Measurements from ENCODE around the gene APAF1.

APAF1 gene

DNA sequence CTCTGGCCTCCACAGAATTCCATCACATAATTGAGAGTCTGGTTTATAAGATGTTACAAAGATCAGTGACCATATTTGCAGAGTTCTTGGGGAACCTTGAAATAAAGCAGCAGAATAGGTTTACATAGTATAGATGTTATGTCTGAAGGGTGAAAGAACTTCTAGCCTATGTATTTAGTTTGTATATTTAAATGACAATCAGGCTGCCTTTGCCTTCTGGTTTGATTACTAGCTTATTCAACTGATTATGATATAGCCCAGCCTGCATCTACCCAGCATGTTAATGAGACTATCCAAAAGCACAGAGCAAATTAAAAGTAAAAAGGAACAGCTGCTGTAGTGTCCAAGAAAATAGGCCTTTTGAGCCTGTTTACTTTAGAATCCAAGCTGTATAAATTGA is 85.3 kb downstream of the APAF1 start:
- TF ChIP-seq FOXM1 (IDR thresholded peaks at IDR 0.05; ENCODE audit: borderline replicate concordance, low read depth) (no peak), NFIC (IDR thresholded peaks at IDR 0.05) (no peak), TEAD4 (IDR thresholded peaks at IDR 0.05) (no peak), TAF1 (IDR thresholded peaks at IDR 0.05; ENCODE audit: low read depth) (no peak), EGR1 (IDR thresholded peaks at IDR 0.05) (no peak), CREB1 (IDR thresholded peaks at IDR 0.05; ENCODE audit: low read depth) (no peak), TCF12 (IDR thresholded peaks at IDR 0.05; ENCODE audit: low read depth) (no peak), EP300 (IDR thresholded peaks at IDR 0.05; ENCODE audit: borderline replicate concordance) (no peak), CEBPB (IDR thresholded peaks at IDR 0.05) (no peak), YY1 (IDR thresholded peaks at IDR 0.05; ENCODE audit: low read depth) (no peak), ZBTB7A (IDR thresholded peaks at IDR 0.05; ENCODE audit: low read depth) (no peak)
- TF ChIP-seq, protein P1, sequence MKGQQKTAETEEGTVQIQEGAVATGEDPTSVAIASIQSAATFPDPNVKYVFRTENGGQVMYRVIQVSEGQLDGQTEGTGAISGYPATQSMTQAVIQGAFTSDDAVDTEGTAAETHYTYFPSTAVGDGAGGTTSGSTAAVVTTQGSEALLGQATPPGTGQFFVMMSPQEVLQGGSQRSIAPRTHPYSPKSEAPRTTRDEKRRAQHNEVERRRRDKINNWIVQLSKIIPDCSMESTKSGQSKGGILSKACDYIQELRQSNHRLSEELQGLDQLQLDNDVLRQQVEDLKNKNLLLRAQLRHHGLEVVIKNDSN (IDR thresholded peaks at IDR 0.05): no peak
- TF ChIP-seq, protein P2, sequence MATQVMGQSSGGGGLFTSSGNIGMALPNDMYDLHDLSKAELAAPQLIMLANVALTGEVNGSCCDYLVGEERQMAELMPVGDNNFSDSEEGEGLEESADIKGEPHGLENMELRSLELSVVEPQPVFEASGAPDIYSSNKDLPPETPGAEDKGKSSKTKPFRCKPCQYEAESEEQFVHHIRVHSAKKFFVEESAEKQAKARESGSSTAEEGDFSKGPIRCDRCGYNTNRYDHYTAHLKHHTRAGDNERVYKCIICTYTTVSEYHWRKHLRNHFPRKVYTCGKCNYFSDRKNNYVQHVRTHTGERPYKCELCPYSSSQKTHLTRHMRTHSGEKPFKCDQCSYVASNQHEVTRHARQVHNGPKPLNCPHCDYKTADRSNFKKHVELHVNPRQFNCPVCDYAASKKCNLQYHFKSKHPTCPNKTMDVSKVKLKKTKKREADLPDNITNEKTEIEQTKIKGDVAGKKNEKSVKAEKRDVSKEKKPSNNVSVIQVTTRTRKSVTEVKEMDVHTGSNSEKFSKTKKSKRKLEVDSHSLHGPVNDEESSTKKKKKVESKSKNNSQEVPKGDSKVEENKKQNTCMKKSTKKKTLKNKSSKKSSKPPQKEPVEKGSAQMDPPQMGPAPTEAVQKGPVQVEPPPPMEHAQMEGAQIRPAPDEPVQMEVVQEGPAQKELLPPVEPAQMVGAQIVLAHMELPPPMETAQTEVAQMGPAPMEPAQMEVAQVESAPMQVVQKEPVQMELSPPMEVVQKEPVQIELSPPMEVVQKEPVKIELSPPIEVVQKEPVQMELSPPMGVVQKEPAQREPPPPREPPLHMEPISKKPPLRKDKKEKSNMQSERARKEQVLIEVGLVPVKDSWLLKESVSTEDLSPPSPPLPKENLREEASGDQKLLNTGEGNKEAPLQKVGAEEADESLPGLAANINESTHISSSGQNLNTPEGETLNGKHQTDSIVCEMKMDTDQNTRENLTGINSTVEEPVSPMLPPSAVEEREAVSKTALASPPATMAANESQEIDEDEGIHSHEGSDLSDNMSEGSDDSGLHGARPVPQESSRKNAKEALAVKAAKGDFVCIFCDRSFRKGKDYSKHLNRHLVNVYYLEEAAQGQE (IDR thresholded peaks at IDR 0.05; ENCODE audit: low read depth): no peak

DNA sequence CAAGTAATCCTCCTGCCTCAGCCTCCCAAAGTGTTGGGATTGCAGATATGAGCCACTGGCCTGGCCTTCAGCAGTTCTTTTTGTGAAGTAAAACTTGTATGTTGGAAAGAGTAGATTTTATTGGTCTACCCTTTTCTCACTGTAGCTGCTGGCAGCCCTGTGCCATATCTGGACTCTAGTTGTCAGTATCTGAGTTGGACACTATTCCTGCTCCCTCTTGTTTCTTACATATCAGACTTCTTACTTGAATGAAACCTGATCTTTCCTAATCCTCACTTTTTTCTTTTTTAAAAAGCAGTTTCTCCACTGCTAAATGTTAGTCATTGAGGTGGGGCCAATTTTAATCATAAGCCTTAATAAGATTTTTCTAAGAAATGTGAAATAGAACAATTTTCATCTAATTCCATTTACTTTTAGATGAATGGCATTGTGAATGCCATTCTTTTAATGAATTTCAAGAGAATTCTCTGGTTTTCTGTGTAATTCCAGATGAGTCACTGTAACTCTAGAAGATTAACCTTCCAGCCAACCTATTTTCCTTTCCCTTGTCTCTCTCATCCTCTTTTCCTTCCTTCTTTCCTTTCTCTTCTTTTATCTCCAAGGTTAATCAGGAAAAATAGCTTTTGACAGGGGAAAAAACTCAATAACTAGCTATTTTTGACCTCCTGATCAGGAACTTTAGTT is 88.7 kb downstream of the APAF1 start:
- TF ChIP-seq, protein P3, sequence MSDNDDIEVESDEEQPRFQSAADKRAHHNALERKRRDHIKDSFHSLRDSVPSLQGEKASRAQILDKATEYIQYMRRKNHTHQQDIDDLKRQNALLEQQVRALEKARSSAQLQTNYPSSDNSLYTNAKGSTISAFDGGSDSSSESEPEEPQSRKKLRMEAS (IDR thresholded peaks at IDR 0.05): no peak
- TF ChIP-seq FOXM1 (IDR thresholded peaks at IDR 0.05; ENCODE audit: borderline replicate concordance, low read depth): no peak

DNA sequence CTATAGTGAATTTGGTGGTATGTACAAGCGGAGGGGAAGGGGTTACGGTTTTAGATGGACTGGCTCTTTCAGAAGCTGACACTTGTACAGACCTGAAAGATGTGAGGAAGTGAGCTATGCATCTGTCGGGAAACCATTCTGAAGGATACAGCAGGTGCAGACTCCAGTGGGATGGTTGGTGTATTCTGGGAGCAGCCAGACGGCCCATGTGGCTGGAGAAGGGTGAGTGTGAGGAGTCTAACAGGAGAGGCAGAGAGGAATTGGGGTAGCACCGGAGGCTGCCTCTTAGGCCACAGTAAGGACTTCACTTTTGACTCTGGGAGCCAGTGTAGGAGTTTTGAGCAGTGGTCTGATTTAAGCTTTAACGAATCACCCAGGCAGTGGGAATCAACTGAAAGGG is 90.7 kb downstream of the APAF1 start:
- TF ChIP-seq NFIC (IDR thresholded peaks at IDR 0.05) (no peak), ZBTB7A (IDR thresholded peaks at IDR 0.05; ENCODE audit: low read depth) (no peak), CREB1 (IDR thresholded peaks at IDR 0.05; ENCODE audit: low read depth) (no peak), TCF12 (IDR thresholded peaks at IDR 0.05; ENCODE audit: low read depth) (no peak), CEBPB (IDR thresholded peaks at IDR 0.05) (no peak), YY1 (IDR thresholded peaks at IDR 0.05; ENCODE audit: low read depth) (no peak), TEAD4 (IDR thresholded peaks at IDR 0.05) (no peak), TAF1 (IDR thresholded peaks at IDR 0.05; ENCODE audit: low read depth) (no peak), RAD21 (IDR thresholded peaks at IDR 0.05; ENCODE audit: low read depth) (no peak), FOXM1 (IDR thresholded peaks at IDR 0.05; ENCODE audit: borderline replicate concordance, low read depth) (no peak), EP300 (IDR thresholded peaks at IDR 0.05; ENCODE audit: borderline replicate concordance) (no peak), EGR1 (IDR thresholded peaks at IDR 0.05) (no peak)
- TF ChIP-seq, protein P3 (IDR thresholded peaks at IDR 0.05): no peak
- TF ChIP-seq, protein P1 (IDR thresholded peaks at IDR 0.05): no peak
- TF ChIP-seq, protein P2 (IDR thresholded peaks at IDR 0.05; ENCODE audit: low read depth): no peak

DNA sequence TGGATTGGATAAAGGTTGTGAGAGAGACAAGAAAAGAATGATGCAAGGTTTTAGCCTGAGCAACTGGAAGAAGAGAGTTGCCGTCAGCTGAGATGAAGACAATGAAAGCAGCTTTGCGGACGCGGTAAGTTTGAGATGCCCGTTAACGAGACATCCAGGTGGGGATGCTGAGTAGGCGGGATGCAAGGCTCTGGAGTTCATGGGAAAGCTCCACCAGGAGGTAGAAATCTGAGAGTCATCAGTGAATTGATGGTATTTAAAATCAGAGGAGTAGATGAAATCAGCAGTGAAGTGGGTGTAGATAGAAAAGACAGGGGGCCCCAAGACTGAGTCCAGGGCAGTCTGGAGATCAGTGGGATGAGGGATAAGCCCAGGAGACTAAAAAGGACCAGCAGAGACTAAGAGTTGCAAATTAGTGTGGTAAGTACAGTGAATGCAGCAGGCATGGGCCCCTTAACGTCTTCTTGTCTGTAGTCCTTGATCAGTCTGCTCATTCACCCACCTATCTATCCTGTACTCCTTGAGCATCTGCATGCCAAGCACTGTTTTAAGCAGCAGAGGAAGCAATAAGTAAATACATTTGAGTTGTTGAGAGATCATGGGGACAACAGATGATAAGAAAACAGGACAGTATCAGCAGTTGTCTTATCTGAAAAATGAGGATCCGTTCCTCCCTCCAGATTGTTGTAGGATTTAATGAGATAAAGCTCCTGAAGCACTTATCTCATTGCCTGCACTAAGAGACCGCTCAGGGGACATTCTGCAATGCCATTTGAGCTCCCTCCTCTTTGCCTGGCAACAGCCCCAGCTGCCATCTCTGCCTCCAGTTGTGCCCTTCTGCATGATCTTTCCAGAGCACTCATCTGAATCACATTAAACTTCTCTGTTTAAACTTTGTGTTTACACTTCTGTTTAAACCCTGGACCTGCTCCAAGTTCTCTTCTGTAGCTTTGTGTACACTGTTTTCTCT is 91.5 kb downstream of the APAF1 start:
- no peak for TF ChIP-seq RAD21 (IDR thresholded peaks at IDR 0.05; ENCODE audit: low read depth)
- no peak for TF ChIP-seq TEAD4 (IDR thresholded peaks at IDR 0.05)
- TF ChIP-seq, protein P1 (IDR thresholded peaks at IDR 0.05): no peak
- TF ChIP-seq, protein P3 (IDR thresholded peaks at IDR 0.05): no peak
- no peak for TF ChIP-seq TAF1 (IDR thresholded peaks at IDR 0.05; ENCODE audit: low read depth)
- TF ChIP-seq YY1 (IDR thresholded peaks at IDR 0.05; ENCODE audit: low read depth): no peak
- TF ChIP-seq CEBPB (IDR thresholded peaks at IDR 0.05): no peak
- no peak for TF ChIP-seq ZBTB7A (IDR thresholded peaks at IDR 0.05; ENCODE audit: low read depth)
- no peak for TF ChIP-seq EGR1 (IDR thresholded peaks at IDR 0.05)
- TF ChIP-seq FOXM1 (IDR thresholded peaks at IDR 0.05; ENCODE audit: borderline replicate concordance, low read depth): no peak
- no peak for TF ChIP-seq CREB1 (IDR thresholded peaks at IDR 0.05; ENCODE audit: low read depth)
- no peak for TF ChIP-seq TCF12 (IDR thresholded peaks at IDR 0.05; ENCODE audit: low read depth)
- TF ChIP-seq, protein P2 (IDR thresholded peaks at IDR 0.05; ENCODE audit: low read depth): no peak
